OCI-M1 (cell line): ENCODE measurements around the gene POLE.

Experiments used
- DNase-seq: peaks from one replicate; lab custom pipeline; 2025; lab: John Stamatoyannopoulos, UW

The POLE gene

GRCh38 chr12:132687211-132688164, at the start of gene POLE, which contains the start of gene PXMP2:
Gene POLE, minus strand, starts transcription at chr12:132687342. Its CDS starts 27 bp downstream, at chr12:132687315.
Gene PXMP2, plus strand, starts transcription at chr12:132687587. Its CDS starts 84 bp downstream, at chr12:132687671.
- peak; percentile 98 for DNase-seq

GRCh38 chr12:132736913-132737312, 49.8 kb upstream of the POLE start:
- DNase-seq, result no peak

GRCh38 chr12:132736378-132736777, 49.2 kb upstream of the POLE start:
- DNase-seq, result no peak

- no peak for DNase-seq
Measured at GRCh38 chr12:132735496-132735895, 48.4 kb upstream of the POLE start.

GRCh38 chr12:132734206-132734605, 47.1 kb upstream of the POLE start:
- DNase-seq, result no peak

GRCh38 chr12:132731574-132731973, 44.4 kb upstream of the POLE start:
- no peak for DNase-seq

GRCh38 chr12:132730353-132730752, 43.2 kb upstream of the POLE start:
- DNase-seq, result no peak

GRCh38 chr12:132729541-132730320, 42.6 kb upstream of the POLE start:
- DNase-seq, result no peak

GRCh38 chr12:132728502-132728901, 41.4 kb upstream of the POLE start:
- no peak for DNase-seq

GRCh38 chr12:132727091-132727794, 40.1 kb upstream of the POLE start:
- no peak for DNase-seq

- no peak for DNase-seq
Measured at GRCh38 chr12:132726386-132726785, 39.2 kb upstream of the POLE start.

GRCh38 chr12:132724506-132725241, 37.5 kb upstream of the POLE start:
- no peak for DNase-seq

GRCh38 chr12:132723764-132724140, 36.6 kb upstream of the POLE start:
- DNase-seq, result no peak

GRCh38 chr12:132723015-132723763, 36.0 kb upstream of the POLE start:
- no peak for DNase-seq

GRCh38 chr12:132720606-132721345, 33.6 kb upstream of the POLE start:
- DNase-seq, result no peak

GRCh38 chr12:132719954-132720324, 32.8 kb upstream of the POLE start:
- DNase-seq, result no peak

- no peak for DNase-seq
Measured at GRCh38 chr12:132719141-132719953, 32.2 kb upstream of the POLE start.

GRCh38 chr12:132718644-132719043, 31.5 kb upstream of the POLE start:
- no peak for DNase-seq
